Hematopoietic multipotent progenitor cell treated with erythropoietin and hydrocortisone succinate and interleukin-3 and kit ligand, for 4 days (in vitro differentiated cells): ENCODE data around the gene ERICH6B.

ENCODE experiments used
- DNase-seq: peaks from one replicate; pipeline ENCODE4 v3.0.0-alpha.2; 2015

ERICH6B gene

DNA sequence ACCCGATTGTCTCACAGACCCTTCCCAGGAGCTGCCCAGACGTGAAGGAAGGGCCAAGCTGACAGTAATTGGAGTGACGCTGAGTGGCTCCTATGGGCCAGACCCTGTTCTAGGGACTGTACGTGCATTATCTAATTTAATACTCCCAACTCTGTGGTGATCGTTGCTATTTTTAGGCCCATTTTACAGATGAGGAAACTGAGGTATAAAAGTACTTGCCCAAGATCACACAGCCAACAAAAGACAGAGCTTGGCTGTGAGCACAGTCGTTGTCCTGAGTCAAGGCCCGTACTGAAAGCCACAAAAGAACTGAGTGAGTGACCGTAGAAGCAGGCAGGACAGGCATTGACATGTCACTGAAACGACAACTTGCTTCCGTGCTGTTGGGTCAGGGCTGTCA lies 74.7 kb downstream of the ERICH6B start:
- no peak for DNase-seq

DNA sequence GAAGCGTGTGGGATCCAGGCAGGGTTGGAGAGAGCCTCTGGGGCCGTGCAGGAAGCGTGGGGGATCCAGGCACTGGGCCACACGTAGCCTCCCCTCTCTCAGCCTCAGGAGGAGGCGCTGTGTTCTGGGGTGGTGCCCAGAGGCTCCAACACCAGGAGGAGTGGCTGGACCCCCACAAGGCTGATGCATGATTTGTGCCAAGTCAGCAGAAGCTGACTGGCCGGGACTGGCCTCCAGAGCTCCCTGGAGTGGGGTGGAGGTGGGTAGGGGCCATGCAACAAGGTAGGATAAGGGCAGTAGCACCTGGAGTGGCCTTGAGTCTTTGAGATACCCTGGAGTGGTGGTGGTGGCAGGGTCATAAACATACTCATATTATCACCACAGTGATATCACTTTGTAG lies 75.3 kb downstream of the ERICH6B start:
- DNase-seq: no peak

DNA sequence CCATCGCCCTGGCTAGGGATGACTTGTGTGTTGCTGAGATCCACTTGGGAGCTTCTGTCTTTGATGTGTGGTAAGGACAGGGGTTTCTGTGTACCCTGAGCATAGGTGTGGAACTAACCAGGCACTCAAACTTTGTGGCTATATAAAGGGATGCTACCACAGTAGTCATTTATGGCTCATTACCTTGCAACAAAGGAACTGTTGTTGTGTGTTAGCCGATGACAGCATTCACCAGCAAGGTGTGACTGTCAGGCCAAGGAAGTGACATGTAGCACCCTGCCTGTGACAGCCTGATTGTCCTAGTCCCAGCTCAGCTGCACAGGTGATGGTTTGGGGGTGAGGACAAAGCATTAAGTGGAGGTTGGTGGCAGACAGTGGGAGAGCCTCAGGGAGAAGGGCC lies 77.2 kb downstream of the ERICH6B start:
- no peak for DNase-seq

DNA sequence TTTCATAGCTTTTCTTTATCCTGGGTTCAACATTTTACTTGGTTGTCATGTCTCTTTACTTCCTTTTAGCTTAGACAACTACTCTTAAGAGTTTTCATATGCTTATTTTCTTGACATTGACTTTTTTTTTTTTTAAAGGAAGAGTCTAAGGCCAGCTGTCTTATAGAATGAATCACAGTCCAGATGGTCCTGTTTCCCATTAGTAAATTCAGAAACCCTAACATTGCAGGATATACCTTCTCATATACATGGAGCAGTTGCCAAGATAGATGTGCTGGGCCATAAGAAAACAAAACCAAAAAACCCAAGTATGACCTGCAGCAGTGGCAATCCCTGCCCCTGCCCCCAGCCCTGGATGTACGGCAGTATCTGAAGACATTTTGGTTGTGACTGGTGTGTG lies 78.0 kb downstream of the ERICH6B start:
- no peak for DNase-seq

DNA sequence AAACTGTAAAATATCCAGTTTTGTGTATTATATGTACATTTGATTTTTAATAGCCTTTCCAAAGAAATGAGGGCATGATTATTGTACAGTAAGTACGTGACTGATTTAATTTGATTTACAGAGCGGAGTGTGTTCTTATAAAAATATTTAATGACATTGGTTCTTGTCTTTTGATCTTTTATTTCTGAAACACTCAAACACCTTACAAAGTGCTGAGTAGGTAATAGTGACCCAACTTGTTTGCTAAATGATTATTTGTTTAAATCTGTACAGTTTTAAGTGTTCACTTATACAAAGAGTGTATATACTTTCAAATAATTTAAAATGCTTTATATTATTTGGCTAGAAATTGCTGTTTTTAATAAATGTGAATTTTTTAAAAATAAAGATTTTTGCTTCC lies 79.3 kb downstream of the ERICH6B start:
- DNase-seq: no peak

DNA sequence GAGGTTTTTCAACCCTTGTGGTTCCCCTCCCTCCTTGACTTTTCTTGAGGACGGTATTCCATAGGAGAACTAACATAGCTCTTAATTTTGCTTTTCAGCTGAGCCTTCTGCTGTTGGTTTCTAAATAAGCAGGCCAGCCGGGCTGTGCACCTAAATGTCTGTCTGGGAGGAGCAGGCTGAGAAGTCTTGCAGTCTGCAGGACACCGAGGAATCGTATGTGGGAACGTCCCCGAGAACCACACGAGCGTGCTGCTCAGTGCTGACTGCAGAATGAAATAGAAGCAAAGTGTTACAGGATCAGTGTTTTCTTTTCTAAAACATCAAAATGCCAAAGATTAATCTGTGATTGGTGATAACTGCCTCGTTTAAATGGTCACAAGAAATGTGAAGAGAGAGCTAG lies 80.9 kb downstream of the ERICH6B start:
- DNase-seq: no peak

DNA sequence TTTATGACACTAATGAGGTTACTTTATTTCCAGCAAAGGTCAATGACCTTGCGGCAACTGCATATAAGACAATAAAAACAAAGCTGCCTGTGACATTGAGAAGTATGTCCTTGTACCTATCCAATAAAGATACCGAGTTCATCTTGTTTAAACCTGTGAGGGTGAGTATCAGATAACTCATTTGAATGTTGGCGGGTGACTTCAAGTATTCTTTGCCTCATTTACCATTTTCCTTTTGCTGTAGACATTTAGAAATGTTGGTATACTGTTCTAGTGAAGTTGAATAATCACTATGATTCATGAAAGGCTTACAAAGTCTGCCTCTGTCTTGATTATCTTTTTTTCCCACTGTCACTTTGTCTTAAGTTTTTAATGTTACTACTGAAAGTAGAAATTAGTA lies 85.8 kb downstream of the ERICH6B start:
- no peak for DNase-seq

DNA sequence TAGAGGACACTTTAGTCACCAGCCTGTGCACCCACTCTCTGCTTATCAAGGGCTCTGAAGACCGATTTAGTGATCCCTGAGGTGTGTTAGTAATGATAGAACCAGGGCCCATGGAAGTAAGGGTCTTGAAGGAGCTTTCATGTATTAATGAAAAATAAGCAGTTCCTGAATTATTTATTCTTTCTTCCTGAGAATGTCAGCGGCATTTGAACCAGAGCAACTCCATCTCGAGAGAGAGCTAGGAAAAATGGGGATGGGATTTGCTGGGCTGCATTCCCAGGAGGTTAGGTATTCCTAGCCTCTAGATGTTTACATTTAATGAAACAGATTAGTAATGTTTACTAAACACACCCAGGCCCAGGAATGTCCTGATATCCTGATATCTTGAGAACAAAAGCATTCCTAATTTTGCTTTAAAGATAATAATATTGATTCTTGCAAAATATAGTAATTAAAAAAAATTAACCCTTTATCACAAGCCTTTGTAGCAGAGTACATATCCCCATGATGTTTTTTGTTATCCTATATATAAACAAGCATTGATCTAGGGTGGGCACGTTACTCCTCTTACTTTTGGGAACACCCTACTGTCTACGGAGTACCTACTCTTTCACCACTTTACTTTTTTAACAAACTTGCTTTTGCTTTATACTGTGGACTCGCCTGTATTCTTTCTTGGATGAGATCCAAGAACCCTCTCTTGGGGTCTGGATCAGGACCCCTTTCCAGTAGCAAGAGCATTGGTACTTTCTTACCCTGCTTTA lies 87.7 kb downstream of the ERICH6B start:
- no peak for DNase-seq

DNA sequence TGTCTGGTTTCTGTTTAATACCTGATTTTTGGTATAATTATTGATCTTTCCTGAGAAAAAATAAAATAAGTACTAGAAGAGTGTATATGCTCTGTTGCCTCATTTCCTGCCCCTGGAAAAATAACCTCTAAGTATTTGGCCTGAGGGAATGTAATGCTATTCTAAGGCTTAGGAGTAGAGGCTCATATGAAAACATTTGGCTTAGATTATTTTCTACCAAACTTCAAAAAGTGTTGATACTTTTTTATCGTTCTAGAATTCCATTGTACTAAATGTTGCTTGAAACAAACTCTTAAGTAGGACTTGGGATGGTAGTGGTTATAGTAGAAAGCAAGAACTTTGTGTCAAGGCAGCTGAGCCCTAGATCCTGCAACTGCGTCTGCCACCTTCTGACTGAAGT lies 93.0 kb downstream of the ERICH6B start:
- no peak for DNase-seq

DNA sequence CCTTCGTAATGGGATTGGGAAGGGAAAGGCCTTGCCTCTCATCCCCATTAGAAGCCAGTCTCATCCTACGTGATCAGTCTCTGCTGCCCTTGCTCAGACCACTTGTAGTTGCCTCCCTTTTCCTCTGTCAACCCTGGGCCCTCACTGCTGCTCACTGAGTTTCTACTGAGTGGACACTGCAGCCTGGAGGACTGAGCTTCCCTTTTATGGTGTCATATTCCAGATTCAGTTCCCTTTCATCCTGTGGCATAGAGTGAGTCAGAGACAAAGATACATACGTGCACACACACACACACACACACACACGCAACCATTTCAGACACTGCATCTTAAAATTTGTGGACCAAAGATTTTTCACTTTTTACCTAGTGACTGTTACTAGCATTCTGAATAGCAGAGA lies 94.2 kb downstream of the ERICH6B start:
- DNase-seq: no peak

DNA sequence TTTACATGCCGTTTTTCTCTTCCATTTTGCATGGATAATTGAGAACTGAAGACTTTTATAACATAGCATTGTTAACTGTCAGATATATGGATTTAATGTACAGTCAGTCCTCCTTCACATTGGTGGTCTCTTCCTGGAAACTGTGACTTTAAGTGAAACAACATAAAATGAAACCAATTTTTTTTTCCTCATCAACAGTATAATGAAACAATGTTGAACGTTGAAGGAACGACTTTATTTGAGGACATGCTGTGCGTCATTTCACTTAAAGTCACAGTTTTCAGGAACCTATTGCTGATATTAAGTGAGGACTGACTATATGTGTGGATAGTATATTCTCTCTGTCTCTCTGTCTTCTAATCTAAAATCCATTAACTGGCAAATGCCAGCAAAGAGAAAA lies 96.0 kb downstream of the ERICH6B start:
- no peak for DNase-seq

DNA sequence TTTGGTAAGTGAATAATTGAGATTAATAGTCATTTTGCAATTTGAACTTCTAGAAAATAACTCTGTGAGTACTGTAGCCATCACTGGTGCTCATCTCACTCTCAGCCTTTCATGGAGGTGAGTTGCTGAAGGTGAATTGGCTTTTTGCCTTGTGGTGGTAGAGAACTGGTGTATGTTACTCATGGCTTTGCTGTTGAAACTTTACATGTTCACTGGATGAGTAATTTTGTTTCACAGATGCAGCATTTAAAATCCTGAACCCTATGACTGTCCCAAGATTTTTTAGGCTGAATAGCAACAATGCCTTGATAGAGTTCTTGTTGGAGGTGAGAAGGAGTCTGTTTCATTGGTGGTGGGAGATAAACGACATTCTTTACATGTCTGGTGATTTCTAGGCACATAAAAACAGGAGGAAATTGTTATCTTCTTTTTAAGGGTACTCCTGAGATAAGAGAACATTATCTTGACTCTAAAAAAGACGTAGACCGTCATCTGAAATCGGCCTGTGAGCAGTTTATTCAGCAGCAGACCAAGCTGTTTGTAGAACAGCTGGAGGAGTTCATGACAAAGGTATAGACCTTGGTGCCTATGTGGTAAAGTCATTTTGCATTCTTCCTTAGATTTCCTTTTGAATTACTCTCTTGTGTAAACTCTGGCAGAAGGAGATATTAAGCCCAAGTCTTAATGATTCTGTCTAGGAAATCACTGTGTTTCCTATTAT lies 96.9 kb downstream of the ERICH6B start:
- no peak for DNase-seq

DNA sequence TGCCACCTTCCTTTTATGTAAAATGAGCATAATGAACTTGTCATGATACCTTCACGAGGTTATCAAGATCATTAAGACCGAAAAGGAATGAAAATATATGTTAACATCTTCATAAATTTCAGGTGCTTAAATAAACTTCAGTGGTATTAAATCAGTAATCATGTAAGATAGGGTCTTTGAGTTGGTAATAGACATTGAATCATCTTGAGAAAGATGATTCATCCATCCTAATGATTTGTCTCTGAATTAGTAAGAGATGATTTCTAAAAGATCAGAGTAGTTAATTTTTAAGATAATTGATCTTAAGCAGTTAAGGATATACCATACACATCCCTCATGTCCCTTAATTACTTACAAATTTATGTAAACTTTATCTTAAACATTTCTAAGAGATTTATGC lies 98.8 kb downstream of the ERICH6B start:
- DNase-seq: no peak

DNA sequence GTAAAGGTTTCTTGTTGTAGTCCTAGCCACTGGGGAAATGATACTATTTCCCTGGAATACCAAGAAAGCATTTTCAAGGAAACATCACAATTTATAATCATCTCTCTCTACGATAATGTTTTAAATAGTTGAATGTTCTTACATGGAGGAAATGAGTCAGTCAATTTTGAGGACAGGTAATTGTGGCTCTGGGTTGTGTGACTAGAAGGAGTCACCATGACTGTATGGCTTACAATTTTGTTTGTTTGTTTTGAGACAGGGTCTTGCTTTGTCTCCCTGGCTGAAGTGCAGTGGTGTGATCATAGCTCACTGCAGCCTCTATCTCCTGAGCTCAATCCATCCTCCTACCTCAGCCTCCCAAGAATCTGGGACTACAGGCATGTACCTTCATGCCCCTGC lies 103.4 kb downstream of the ERICH6B start:
- no peak for DNase-seq

DNA sequence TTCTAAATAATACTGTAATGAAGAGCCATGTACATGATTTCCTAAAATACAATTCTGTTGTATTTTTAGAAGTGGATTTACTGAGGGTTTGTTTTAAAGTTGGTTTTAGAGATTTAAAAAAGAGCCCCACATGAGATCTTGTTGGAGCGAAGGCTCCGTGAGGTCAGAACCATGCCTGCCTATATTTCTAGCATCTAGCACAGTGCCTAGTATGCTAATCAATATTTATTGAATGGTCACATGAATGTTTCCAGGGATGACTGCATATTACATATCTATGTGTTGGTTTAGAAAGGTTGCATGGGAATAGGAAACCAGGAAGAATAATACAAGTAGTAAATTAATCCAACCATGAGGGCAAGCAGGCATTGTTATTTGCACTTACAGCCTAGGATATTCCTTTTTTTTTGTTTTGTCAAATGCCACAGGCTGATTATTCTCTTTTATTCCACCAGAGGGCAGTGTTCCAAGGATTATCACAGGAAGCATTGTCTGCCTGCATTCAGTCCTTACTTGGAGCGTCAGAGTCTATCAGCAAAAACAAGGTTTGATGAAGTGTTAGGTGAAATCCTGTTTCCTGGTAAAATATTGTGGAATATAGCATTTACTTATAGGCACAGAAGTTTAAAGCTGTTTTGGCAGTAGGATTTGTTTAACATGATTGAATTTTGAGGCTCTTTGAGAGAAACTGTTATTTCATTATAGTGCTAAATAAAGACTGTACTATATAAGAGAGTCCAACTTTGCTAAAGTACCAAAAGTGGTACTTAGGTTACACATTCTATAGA lies 104.0 kb downstream of the ERICH6B start:
- DNase-seq: peak; percentile 90

DNA sequence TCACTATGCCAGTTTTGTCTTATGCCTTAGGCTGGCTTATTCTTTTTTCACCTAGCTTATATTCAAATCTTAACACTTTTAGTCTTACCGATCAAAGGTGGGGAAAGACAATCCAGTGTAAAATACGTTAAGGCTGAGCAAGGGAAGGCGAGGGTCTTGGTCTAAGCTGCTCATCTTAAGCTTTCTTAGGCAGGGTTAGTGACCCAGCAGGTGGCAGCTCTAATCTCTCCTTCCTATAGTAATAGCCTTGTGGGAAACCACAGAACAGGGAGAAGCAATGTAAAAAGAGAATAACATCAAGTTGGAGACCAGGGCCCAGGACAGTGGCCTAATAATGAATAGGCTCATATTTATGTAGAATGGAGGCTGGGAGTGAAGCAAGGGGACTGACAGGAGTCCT lies 104.9 kb downstream of the ERICH6B start:
- DNase-seq: no peak

DNA sequence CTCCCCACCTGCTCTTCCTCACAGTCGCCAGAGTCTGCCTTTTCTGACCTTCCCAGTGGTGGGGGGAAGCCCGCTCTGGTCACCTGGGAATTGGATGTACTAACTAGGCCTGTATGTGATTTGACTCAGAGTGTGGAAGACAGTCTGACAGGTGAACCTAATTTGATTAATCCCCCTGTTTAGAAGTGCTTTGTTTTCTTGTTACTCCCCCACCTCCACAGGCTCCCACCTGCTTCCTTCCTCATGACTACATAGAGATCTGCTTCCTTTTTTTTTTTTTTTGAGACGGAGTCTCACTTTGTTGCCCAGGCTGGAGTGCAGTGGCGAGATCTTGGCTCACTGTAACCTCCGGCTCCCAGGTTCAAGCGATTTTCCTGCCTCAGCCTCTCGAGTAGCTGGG lies 106.8 kb downstream of the ERICH6B start:
- DNase-seq: peak; percentile 10

DNA sequence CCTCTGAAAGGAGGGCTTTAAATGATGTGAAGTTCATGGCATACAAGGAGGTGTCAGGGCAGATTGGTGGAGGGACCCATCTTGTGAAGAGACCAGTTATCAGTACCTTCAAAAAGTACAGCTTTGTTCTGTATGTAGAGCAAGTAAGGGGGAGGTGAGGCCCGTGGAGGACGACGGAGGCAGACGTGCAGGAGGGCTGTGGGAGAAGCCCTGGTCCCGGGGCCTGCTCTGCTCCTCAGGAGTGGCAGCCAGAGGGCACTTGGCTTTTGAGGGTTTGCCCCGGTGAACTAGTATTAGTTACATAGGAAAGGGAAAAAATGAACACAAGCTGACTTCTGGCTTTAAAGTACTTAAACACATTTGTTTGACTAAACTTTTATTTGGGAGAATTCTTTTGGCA lies 108.7 kb downstream of the ERICH6B start:
- no peak for DNase-seq

DNA sequence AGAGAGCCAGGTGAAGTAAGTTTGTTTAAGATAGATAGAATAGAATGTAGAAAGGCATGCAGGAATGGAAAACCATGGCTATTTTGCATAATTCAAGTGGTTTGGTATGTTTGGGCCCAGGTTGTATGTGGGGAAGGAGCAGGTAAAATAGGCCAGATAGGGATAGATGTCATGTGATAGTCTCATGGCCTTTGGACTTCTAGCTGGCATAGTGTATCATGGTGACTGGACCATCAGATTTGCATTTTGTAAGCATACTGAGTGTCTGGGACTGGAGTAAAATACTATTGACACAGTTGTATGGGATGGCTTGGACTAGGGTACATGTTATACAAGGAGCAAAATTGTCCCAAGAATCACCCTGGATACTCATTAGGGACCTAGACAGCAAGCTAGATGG lies 111.9 kb downstream of the ERICH6B start:
- no peak for DNase-seq

DNA sequence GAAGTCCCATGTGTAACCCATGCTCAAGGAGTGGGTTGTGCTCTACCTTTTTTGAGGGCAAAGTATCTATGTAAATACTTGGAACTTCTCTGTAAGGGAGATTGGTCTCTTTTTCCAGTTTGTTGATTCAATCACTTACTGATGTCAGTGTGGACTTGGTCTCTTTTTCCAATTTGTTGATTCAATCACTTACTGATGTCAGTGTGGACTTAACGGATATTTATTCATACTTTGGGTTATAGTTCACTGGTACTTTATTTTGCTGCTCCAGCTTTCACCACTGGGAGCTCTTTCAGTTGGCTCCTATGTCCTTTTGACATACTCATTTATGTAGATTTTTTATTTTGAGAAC lies 114.4 kb downstream of the ERICH6B start:
- no peak for DNase-seq

DNA sequence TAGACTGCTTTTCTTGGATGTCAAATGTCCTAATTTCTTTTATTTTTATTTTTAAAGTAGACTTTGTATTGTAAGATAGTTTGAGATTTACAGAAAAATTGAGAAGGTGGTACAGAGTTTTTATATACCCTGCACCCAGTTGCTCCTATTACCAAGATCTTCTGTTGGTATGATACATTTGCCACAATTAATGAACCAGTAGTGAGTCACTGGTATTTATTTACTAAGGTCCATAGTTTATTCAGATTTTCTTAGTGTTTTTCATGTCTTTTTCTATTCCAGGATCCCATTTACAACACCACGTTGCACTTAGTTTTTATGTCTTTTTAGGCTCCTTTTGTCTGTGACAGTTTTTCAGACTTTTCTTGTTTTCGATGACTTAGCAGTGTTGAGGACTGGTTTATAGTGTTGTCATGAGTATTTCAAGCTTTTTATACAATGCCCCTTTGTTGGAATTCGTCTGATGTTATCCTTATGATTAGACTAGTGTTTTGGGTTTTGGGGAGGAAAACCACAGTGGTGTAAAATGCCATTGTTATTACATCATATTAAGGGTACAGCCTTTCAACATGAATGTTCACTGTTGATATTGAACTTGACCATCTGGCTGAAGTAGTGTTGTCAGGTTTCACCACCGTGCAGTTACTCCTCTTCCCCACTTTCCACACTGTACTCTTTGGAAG lies 114.9 kb downstream of the ERICH6B start:
- peak; percentile 58 for DNase-seq

DNA sequence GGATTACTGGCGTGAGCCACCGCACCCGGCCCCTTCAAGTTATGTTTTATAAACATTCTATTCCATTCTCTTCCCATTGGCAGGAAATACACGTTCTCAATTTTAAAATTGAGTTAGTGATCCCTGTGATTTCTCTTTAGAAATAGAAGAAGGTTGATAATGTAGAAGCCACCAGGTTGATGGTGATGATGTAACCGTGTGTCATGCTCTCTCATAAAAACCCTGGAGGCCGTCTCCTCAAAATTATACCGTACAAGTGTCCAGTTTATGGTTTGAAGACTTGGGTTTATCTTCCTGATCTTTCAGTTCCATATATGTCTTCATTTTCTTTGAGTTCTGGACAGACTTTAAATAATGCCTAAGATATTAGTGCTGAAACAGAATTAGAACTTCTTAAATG lies 118.6 kb downstream of the ERICH6B start:
- no peak for DNase-seq

DNA sequence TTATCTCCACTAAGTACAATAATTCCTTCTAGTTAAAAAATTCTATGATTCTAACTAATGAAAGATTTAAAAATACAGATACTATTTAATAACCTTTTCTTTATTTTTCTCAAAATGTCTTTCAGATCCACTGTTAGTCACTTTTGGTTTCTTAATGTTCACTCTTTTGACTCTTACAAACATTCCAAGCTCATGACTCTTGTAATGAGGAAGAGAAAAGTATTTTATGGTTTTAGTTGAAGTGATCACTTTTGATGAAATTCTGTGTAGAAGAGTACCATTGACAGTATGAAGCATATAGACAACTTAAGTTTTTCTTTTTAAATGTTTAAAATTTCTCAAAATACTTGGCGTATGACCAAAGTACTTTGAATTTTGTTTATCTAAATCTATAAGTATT lies 123.0 kb downstream of the ERICH6B start:
- no peak for DNase-seq
